ENCODE data around the gene FOCAD.

DNA sequence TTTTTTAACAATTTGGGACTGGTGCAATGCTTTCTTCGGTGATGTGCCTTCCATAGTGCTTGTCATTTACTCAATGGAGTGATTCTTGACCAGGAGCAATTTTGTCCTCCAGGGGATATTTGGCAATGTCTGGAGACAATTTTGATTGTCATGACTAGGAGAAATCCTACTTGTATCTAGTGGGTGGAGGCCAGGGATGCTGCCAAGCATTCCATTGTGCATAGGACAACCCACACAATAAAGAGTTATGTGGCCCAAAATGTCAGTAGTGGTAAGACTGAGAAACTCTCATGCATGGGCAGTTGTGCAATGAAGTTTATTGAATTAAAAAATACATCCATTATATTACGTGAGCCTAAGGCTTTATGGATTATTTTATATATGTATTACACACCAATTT is 70.5 kb downstream of the FOCAD start:
- TF ChIP-seq, protein P1, sequence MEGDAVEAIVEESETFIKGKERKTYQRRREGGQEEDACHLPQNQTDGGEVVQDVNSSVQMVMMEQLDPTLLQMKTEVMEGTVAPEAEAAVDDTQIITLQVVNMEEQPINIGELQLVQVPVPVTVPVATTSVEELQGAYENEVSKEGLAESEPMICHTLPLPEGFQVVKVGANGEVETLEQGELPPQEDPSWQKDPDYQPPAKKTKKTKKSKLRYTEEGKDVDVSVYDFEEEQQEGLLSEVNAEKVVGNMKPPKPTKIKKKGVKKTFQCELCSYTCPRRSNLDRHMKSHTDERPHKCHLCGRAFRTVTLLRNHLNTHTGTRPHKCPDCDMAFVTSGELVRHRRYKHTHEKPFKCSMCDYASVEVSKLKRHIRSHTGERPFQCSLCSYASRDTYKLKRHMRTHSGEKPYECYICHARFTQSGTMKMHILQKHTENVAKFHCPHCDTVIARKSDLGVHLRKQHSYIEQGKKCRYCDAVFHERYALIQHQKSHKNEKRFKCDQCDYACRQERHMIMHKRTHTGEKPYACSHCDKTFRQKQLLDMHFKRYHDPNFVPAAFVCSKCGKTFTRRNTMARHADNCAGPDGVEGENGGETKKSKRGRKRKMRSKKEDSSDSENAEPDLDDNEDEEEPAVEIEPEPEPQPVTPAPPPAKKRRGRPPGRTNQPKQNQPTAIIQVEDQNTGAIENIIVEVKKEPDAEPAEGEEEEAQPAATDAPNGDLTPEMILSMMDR (IDR thresholded peaks at IDR 0.05; ENCODE audit: insufficient read depth, low read depth, low read length): no peak
- no peak for TF ChIP-seq EZH2 (IDR thresholded peaks at IDR 0.05; ENCODE audit: insufficient read depth, low read length)
